A549 (cell line): ENCODE measurements around the gene KRABD2.

Source experiments
- ATAC-seq, 2 experiments: fragments of 200-7000 bp in 1 of 2; fragments of >200 bp in 1 of 2; cut with Nextera tagmentation in 1 of 2; cut with Tn5 transposase in 1 of 2; 3 replicates each; pipeline versions ENCODE4 v1.8.0 to v1.9.1; 2018 to 2020; ENCODE audit warnings: mild to moderate bottlenecking in 1 of 2, moderate library complexity in 1 of 2
- CTCF ChIA-PET: fragments of 300-600 bp; sonication (Branson Sonifier 250); formaldehyde crosslinking; extraction: SDS; loops from one replicate; lab custom pipeline; 2021; ENCODE audit warnings: antibody characterized with exemption, inconsistent platforms; lab: Yijun Ruan, JAX
- POLR2A ChIA-PET: fragments of 350-600 bp; formaldehyde crosslinking; extraction: SDS; loops from one replicate; lab custom pipeline; 2021; ENCODE audit warnings: antibody characterized with exemption, inconsistent platforms; lab: Yijun Ruan, JAX
- DNase-seq, 2 experiments: peaks; one replicate each; pipeline versions ENCODE4 v3.0.0 to v3.0.0-alpha.2; 2011 to 2016; ENCODE audit warnings: low read depth in 1 of 2, low spot score in 1 of 2
- FAIRE-seq: peaks from 2 replicates; lab custom pipeline; 2011; peaks lifted over from hg19 to GRCh38; lab: Jason Lieb, UNC
- H3K27ac ChIP-seq, 2 experiments: fragments of >200 bp; sonication (Bioruptor Twin); formaldehyde crosslinking; 3 replicates each; pipeline ENCODE4 v1.5.1; 2016 to 2017
- H3K4me1 ChIP-seq: fragments of >200 bp; sonication (Bioruptor Twin); formaldehyde crosslinking; 3 replicates; pipeline ENCODE4 v1.6.1; 2016
- H3K4me2 ChIP-seq: fragments of >200 bp; sonication (Bioruptor Twin); formaldehyde crosslinking; 3 replicates; pipeline ENCODE4 v1.6.1; 2016
- H3K4me3 ChIP-seq: fragments of >200 bp; sonication (Bioruptor Twin); formaldehyde crosslinking; 3 replicates; pipeline ENCODE4 v1.5.1; 2016
- H3K9me3 ChIP-seq: fragments of >200 bp; sonication (Bioruptor Twin); formaldehyde crosslinking; 3 replicates; pipeline ENCODE4 v1.6.1; 2016
- BHLHE40 ChIP-seq: IDR thresholded peaks from 2 replicates; pipeline ENCODE4 v1.6.1; 2012; ENCODE audit warnings: low read depth, low read length, inconsistent platforms
- CBX8 ChIP-seq: fragments of 200-600 bp; sonication (generic); IDR thresholded peaks from 2 replicates; pipeline ENCODE4 v1.6.1; 2016
- CEBPB ChIP-seq, 2 experiments: fragments of >200 bp in 1 of 2; sonication (Bioruptor Twin) in 1 of 2; formaldehyde crosslinking in 1 of 2; IDR thresholded peaks; 2 replicates each; pipeline ENCODE4 v1.6.1; 2012 to 2016
- CHD2 ChIP-seq: fragments of 150-350 bp; IDR thresholded peaks from 2 replicates; pipeline ENCODE4 v1.6.1; 2014; ENCODE audit warnings: low read length; ENCODE audit not compliant: partially characterized antibody
- CHD4 ChIP-seq: fragments of 200-600 bp; sonication (generic); IDR thresholded peaks from 2 replicates; pipeline ENCODE4 v1.6.1; 2016; ENCODE audit warnings: antibody characterized with exemption, mild to moderate bottlenecking, borderline replicate concordance
- E2F6 ChIP-seq: IDR thresholded peaks from 2 replicates; pipeline ENCODE4 v1.6.1; 2012; ENCODE audit warnings: low read depth, borderline replicate concordance
- EHF ChIP-seq: fragments of 250-450 bp; sonication (Bioruptor Pico); IDR thresholded peaks from 2 replicates; pipeline ENCODE4 v1.5.0; 2020; ENCODE audit warnings: mild to moderate bottlenecking
- EHMT2 ChIP-seq: fragments of 200-600 bp; sonication (generic); IDR thresholded peaks from 2 replicates; pipeline ENCODE4 v1.6.1; 2016; ENCODE audit warnings: antibody characterized with exemption, low read depth, mild to moderate bottlenecking, moderate library complexity
- EP300 ChIP-seq, 2 experiments: fragments of >200 bp; sonication (Bioruptor Twin); formaldehyde crosslinking; IDR thresholded peaks; 2 replicates in 1 of 2; 3 replicates in 1 of 2; pipeline ENCODE4 v1.6.1; 2016 to 2017
- ESRRA ChIP-seq: fragments of 150-350 bp; IDR thresholded peaks from 2 replicates; pipeline ENCODE4 v1.6.1; 2014; ENCODE audit warnings: mild to moderate bottlenecking, low read length, borderline replicate concordance
- FOSB ChIP-seq: fragments of 250-450 bp; sonication (Bioruptor Pico); IDR thresholded peaks from 2 replicates; pipeline ENCODE4 v1.5.0; 2020; ENCODE audit warnings: mild to moderate bottlenecking, moderate library complexity
- FOSL2 ChIP-seq, 2 experiments: fragments of 450-650 bp in 1 of 2; fragments of >200 bp in 1 of 2; sonication (Bioruptor Twin) in 1 of 2; formaldehyde crosslinking; IDR thresholded peaks; 2 replicates each; pipeline versions ENCODE4 v1.5.0 to v1.6.1; 2016 to 2020; ENCODE audit warnings: mild to moderate bottlenecking in 1 of 2, moderate library complexity in 1 of 2
- GATA3 ChIP-seq: IDR thresholded peaks from 2 replicates; pipeline ENCODE4 v1.6.1; 2012; ENCODE audit warnings: borderline replicate concordance
- HMGXB4 ChIP-seq: fragments of 250-450 bp; sonication (Bioruptor Pico); IDR thresholded peaks from 2 replicates; pipeline ENCODE4 v1.5.0; 2021; ENCODE audit warnings: mild to moderate bottlenecking, moderate library complexity, borderline replicate concordance
- HOXA7 ChIP-seq: fragments of 250-450 bp; sonication (Bioruptor Pico); IDR thresholded peaks from 2 replicates; pipeline ENCODE4 v1.5.0; 2020; ENCODE audit warnings: mild to moderate bottlenecking, moderate library complexity
- HOXB5 ChIP-seq: fragments of 250-450 bp; sonication (Bioruptor Pico); IDR thresholded peaks from 2 replicates; pipeline ENCODE4 v1.5.0; 2020; ENCODE audit warnings: mild to moderate bottlenecking, moderate library complexity
- JUN ChIP-seq, 2 experiments: fragments of >200 bp; sonication (Bioruptor Twin); formaldehyde crosslinking; IDR thresholded peaks; 2 replicates in 1 of 2; 3 replicates in 1 of 2; pipeline ENCODE4 v1.6.1; 2016 to 2017
- KDM1A ChIP-seq: fragments of 200-600 bp; sonication (generic); IDR thresholded peaks from 2 replicates; pipeline ENCODE4 v1.6.1; 2016; ENCODE audit warnings: low read depth, mild to moderate bottlenecking
- KDM5A ChIP-seq: fragments of 200-600 bp; sonication (generic); IDR thresholded peaks from 2 replicates; pipeline ENCODE4 v1.6.1; 2016; ENCODE audit warnings: antibody characterized with exemption, mild to moderate bottlenecking
- MAZ ChIP-seq: fragments of 150-350 bp; IDR thresholded peaks from 2 replicates; pipeline ENCODE4 v1.6.1; 2014; ENCODE audit warnings: antibody characterized with exemption, low read depth, low read length, borderline replicate concordance
- MYC ChIP-seq: IDR thresholded peaks from 2 replicates; pipeline ENCODE4 v1.6.1; 2012; ENCODE audit warnings: mild to moderate bottlenecking, inconsistent platforms, low read length, improper control_type of control experiment, borderline replicate concordance
- NFE2L2 ChIP-seq: fragments of 150-350 bp; conservative IDR thresholded peaks from 2 replicates; pipeline ENCODE4 v1.6.1; 2014; ENCODE audit warnings: low read length
- NPAS2 ChIP-seq: fragments of 250-450 bp; sonication (Bioruptor Pico); IDR thresholded peaks from 2 replicates; pipeline ENCODE4 v1.8.0; 2022; ENCODE audit warnings: mild to moderate bottlenecking, moderate library complexity, borderline replicate concordance
- NR3C1 ChIP-seq: fragments of >200 bp; sonication (Bioruptor Twin); formaldehyde crosslinking; IDR thresholded peaks from 3 replicates; pipeline ENCODE4 v1.6.1; 2017
- PHF8 ChIP-seq: fragments of 200-600 bp; sonication (generic); IDR thresholded peaks from 2 replicates; pipeline ENCODE4 v1.6.1; 2016; ENCODE audit warnings: low read depth, mild to moderate bottlenecking, antibody characterized with exemption, moderate library complexity, borderline replicate concordance
- POLR2A ChIP-seq: IDR thresholded peaks from 2 replicates; pipeline ENCODE4 v1.6.1; 2012; ENCODE audit warnings: mild to moderate bottlenecking, low read length
- POLR2AphosphoS2 ChIP-seq: conservative IDR thresholded peaks from 2 replicates; pipeline ENCODE4 v1.6.1; 2012; ENCODE audit warnings: low read length, improper control_type of control experiment, inconsistent platforms
- RCOR1 ChIP-seq: fragments of 150-350 bp; IDR thresholded peaks from 2 replicates; pipeline ENCODE4 v1.6.1; 2014; ENCODE audit warnings: antibody characterized with exemption, low read length, low read depth
- RNF2 ChIP-seq: fragments of 200-600 bp; sonication (generic); IDR thresholded peaks from 2 replicates; pipeline ENCODE4 v1.6.1; 2016; ENCODE audit warnings: low read depth, mild to moderate bottlenecking, antibody characterized with exemption, moderate library complexity, borderline replicate concordance
- TFCP2L1 ChIP-seq: fragments of 250-450 bp; sonication (Bioruptor Pico); IDR thresholded peaks from 2 replicates; pipeline ENCODE4 v1.5.0; 2021; ENCODE audit warnings: mild to moderate bottlenecking
- ZC3H11A ChIP-seq: fragments of 450-650 bp; IDR thresholded peaks from 2 replicates; pipeline ENCODE4 v1.6.1; 2014; ENCODE audit warnings: antibody characterized with exemption, mild to moderate bottlenecking
- ZFP36 ChIP-seq: fragments of 450-650 bp; IDR thresholded peaks from 2 replicates; pipeline ENCODE4 v1.6.1; 2014; ENCODE audit warnings: borderline replicate concordance; ENCODE audit not compliant: partially characterized antibody
- ZNF302 ChIP-seq: fragments of 250-450 bp; sonication (Bioruptor Pico); IDR thresholded peaks from 2 replicates; pipeline ENCODE4 v1.9.0; 2021; ENCODE audit warnings: inconsistent platforms, mild to moderate bottlenecking, moderate library complexity
- ZSCAN20 ChIP-seq: fragments of 250-450 bp; sonication (Bioruptor Pico); IDR thresholded peaks from 2 replicates; pipeline ENCODE4 v1.8.0; 2022; ENCODE audit warnings: mild to moderate bottlenecking, moderate library complexity
- WGBS: methylation state at CpG from one replicate; pipeline ENCODE4 v1.1.6; 2017; ENCODE audit errors: missing lambda C conversion rate; 5-methylcytosine and 5-hydroxymethylcytosine counted together
- TF ChIP-seq, protein P1 (sequence below): IDR thresholded peaks from 2 replicates; pipeline ENCODE4 v1.6.1; 2012
- TF ChIP-seq, protein P2 (sequence below): IDR thresholded peaks from 2 replicates; pipeline ENCODE4 v1.6.1; 2012
- TF ChIP-seq, protein P3 (sequence below): fragments of >200 bp; sonication (Bioruptor Twin); formaldehyde crosslinking; IDR thresholded peaks from 3 replicates; pipeline ENCODE4 v1.5.1; 2016

The KRABD2 gene

DNA sequence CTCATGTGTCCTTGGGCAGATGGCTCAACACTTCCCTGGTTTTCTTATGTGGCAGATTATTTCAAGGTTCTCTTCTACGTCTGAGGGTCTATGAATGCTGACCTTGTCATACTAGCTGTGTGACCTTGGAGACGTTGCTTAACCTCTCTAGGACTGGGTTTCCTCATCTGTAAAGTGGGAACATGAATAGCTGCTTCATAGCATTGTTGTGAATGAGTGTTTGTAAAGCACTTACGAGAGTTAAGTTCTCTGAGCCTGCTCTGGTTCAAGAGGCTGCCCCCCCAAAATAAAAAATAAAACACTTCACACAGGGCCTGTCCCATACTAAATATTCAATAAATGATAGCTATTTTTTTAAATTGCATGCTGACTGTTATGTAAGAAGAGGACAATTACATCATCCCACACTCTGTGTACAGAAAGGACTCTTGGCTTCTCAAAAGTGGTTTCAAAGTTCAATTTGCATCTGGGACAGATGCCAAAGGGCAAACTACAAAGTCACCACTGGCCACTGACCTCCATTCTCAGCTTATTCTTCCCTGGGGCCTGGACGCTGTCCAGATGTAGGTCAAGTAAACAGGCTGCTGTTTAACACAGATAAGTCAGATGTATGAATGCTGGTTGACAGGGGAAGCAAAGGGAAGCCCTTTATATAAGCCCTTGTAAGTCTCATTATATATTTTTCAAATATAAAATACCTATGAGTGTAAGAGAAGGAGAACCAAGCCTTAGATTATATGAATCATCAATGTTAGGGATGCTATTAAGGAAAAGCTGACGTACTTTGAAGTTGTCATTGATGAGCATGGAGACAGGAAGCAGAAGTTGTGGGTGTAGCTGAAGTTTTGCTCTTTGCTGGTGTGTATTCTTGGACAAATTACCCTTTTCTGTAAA, 43.8 kb upstream of the KRABD2 start:
- Histone ChIP-seq H3K4me3 (no peak overlapping the region), H3K4me1 (peaks cover 43% of the 10 kb centered on the region), H3K4me2 (peak overlapping the region; percentile 72), H3K27ac (peak overlapping the region in 1 of 2 experiments; percentile 5; a peak in 2 of 6 replicates), H3K9me3 (no peaks in the 10 kb centered on the region)
- no peak for FAIRE-seq
- 19% methylated on average over 5 of the region's 5 CpGs for WGBS
- peak in 1 of 2 experiments; percentile 85 for DNase-seq
- ChIA-PET CTCF (interaction anchor here (0.8 to 5.5 kb wide), 9 partner anchors 10 to 361 kb away, joined by 3 to 40 read pairs (median 4); partner anchors contain the start of gene NDEL1), POLR2A (interaction anchor here (0.5 to 1.7 kb wide), 4 partner anchors 15 to 210 kb away, joined by 3 to 21 read pairs (median 6); partner anchors contain the start of genes CTC1, MYH10 and NDEL1)
- ATAC-seq, result peak; percentile 79 to 81
- TF ChIP-seq CHD4, result no peak
- no peak for TF ChIP-seq MYC
- TF ChIP-seq RNF2, result no peak
- TF ChIP-seq, protein P1, sequence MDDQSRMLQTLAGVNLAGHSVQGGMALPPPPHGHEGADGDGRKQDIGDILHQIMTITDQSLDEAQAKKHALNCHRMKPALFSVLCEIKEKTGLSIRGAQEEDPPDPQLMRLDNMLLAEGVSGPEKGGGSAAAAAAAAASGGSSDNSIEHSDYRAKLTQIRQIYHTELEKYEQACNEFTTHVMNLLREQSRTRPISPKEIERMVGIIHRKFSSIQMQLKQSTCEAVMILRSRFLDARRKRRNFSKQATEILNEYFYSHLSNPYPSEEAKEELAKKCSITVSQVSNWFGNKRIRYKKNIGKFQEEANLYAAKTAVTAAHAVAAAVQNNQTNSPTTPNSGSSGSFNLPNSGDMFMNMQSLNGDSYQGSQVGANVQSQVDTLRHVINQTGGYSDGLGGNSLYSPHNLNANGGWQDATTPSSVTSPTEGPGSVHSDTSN, result no peak
- no peak for TF ChIP-seq ZC3H11A
- TF ChIP-seq HOXB5 (CRISPR knock-in tag), result no peak
- TF ChIP-seq PHF8, result no peak
- no peak for TF ChIP-seq BHLHE40
- no peak for TF ChIP-seq ZSCAN20
- no peak for TF ChIP-seq NFE2L2
- TF ChIP-seq E2F6, result no peak
- TF ChIP-seq CEBPB (IDR thresholded peaks at IDR 0.05), result peak; percentile 83 to 84; a peak in 3 of 4 replicates
- TF ChIP-seq FOSB (CRISPR knock-in tag), result no peak
- TF ChIP-seq EHMT2, result no peak
- no peak for TF ChIP-seq ZFP36
- TF ChIP-seq CHD2, result no peak
- TF ChIP-seq GATA3, result peak; percentile 48; the same call in 1 of the 2 replicates
- peak in 1 of 2 experiments; percentile 43; a peak in 1 of 5 replicates for TF ChIP-seq EP300 (IDR thresholded peaks at IDR 0.05)
- TF ChIP-seq FOSL2 (IDR thresholded peaks at IDR 0.05), result no peak
- TF ChIP-seq FOSL2 (CRISPR knock-in tag; IDR thresholded peaks at IDR 0.05), result peak; percentile 37
- TF ChIP-seq JUN (IDR thresholded peaks at IDR 0.05), result peak; percentile 56 to 73; a peak in 4 of 5 replicates
- TF ChIP-seq HMGXB4 (CRISPR knock-in tag), result no peak
- TF ChIP-seq TFCP2L1 (CRISPR knock-in tag), result no peak
- TF ChIP-seq, protein P2, sequence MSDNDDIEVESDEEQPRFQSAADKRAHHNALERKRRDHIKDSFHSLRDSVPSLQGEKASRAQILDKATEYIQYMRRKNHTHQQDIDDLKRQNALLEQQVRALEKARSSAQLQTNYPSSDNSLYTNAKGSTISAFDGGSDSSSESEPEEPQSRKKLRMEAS, result no peak
- TF ChIP-seq CBX8, result no peak
- TF ChIP-seq NPAS2 (CRISPR knock-in tag), result no peak
- TF ChIP-seq POLR2AphosphoS2, result no peak
- no peak for TF ChIP-seq POLR2A
- no peak for TF ChIP-seq EHF (CRISPR knock-in tag)
- no peak for TF ChIP-seq RCOR1
- TF ChIP-seq MAZ, result no peak
- no peak for TF ChIP-seq KDM1A
- TF ChIP-seq, protein P3, sequence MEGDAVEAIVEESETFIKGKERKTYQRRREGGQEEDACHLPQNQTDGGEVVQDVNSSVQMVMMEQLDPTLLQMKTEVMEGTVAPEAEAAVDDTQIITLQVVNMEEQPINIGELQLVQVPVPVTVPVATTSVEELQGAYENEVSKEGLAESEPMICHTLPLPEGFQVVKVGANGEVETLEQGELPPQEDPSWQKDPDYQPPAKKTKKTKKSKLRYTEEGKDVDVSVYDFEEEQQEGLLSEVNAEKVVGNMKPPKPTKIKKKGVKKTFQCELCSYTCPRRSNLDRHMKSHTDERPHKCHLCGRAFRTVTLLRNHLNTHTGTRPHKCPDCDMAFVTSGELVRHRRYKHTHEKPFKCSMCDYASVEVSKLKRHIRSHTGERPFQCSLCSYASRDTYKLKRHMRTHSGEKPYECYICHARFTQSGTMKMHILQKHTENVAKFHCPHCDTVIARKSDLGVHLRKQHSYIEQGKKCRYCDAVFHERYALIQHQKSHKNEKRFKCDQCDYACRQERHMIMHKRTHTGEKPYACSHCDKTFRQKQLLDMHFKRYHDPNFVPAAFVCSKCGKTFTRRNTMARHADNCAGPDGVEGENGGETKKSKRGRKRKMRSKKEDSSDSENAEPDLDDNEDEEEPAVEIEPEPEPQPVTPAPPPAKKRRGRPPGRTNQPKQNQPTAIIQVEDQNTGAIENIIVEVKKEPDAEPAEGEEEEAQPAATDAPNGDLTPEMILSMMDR, result no peak
- peak; percentile 81; the same call in 1 of the 2 replicates for TF ChIP-seq ESRRA
- TF ChIP-seq HOXA7 (CRISPR knock-in tag), result no peak
- no peak for TF ChIP-seq KDM5A
- no peak for TF ChIP-seq ZNF302 (CRISPR knock-in tag)
- no peak for TF ChIP-seq NR3C1
